Effector memory CD4-positive, alpha-beta T cell (primary cell): ENCODE results near the gene RBMS3.

ENCODE experiments used
- DNase-seq, 3 donors: peaks; one replicate each; pipeline ENCODE4 v3.0.0-alpha.2; 2020
- H3K27ac ChIP-seq: 2 replicates; pipeline ENCODE4 v1.7.0; 2013; ENCODE audit warnings: mild to moderate bottlenecking, low read length, moderate library complexity; ENCODE audit not compliant: insufficient read depth, poor library complexity, severe bottlenecking
- H3K27me3 ChIP-seq: replicated peaks from 2 replicates; pipeline ENCODE4 v1.7.0; 2013; ENCODE audit warnings: mild to moderate bottlenecking, low read length; ENCODE audit not compliant: insufficient read depth, control insufficient read depth, poor library complexity, severe bottlenecking
- H3K36me3 ChIP-seq: 2 replicates; pipeline ENCODE4 v1.7.0; 2013; ENCODE audit warnings: mild to moderate bottlenecking, low read length, moderate library complexity; ENCODE audit not compliant: control insufficient read depth, insufficient read depth
- H3K4me1 ChIP-seq: 2 replicates; pipeline ENCODE4 v1.7.0; 2013; ENCODE audit warnings: low read length, mild to moderate bottlenecking; ENCODE audit not compliant: control insufficient read depth, insufficient read depth, poor library complexity, severe bottlenecking
- H3K4me3 ChIP-seq: 2 replicates; pipeline ENCODE4 v1.7.0; 2013; ENCODE audit warnings: low read length, low read depth, mild to moderate bottlenecking; ENCODE audit not compliant: insufficient read depth, poor library complexity, severe bottlenecking
- H3K9me3 ChIP-seq: 2 replicates; pipeline ENCODE4 v1.7.0; 2013; ENCODE audit warnings: mild to moderate bottlenecking, low read length, moderate library complexity; ENCODE audit not compliant: control insufficient read depth

RBMS3 gene

DNA sequence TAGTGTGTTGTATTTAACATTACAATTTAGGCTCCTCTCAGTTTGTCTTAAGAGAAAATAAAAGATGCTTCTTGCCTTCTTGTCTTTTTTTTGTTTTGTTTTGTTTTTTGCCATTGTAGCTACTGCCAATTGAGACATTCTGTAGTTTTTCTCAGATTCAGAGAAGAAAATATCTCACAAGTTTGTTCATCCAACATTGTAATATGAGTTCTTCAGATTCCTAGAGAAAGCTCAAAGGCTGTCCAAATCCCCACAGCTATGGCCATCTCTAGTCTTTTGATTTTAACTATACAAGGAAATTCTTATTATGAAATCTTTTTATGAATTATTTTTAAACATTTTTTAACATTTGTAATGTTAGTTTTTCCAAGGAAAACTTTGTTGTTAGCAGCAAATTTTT lies 264.7 kb downstream of the RBMS3 start:
- Histone ChIP-seq H3K4me1 (no peaks in the 10 kb centered on the region), H3K27me3 (no peaks in the 10 kb centered on the region), H3K9me3 (no peaks in the 10 kb centered on the region), H3K27ac (no peak overlapping the region), H3K36me3 (no peaks in the 10 kb centered on the region), H3K4me3 (no peak overlapping the region)
- DNase-seq = no peak

DNA sequence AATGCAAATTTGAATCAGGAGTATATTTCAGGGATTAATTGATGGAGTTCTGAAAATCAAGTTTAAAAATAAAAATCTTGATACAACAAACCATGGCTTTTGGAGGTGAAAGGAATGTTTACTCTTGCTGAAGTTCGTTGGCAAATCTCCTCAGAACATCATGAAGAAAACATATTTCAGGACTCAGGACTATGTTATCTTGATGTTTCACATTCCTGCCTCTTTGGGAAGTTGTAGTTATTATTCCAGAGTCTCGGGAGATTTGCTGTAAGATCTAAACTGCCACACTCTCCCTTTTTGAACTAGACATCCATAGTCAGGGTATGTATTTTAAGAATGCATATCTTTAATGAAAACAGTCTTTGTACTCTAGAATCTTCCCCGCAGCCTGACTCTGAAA lies 271.2 kb downstream of the RBMS3 start:
- Histone ChIP-seq H3K4me1 (no peaks in the 10 kb centered on the region), H3K27me3 (no peaks in the 10 kb centered on the region), H3K9me3 (no peaks in the 10 kb centered on the region), H3K36me3 (no peaks in the 10 kb centered on the region), H3K27ac (no peak overlapping the region), H3K4me3 (no peak overlapping the region)
- DNase-seq = no peak

DNA sequence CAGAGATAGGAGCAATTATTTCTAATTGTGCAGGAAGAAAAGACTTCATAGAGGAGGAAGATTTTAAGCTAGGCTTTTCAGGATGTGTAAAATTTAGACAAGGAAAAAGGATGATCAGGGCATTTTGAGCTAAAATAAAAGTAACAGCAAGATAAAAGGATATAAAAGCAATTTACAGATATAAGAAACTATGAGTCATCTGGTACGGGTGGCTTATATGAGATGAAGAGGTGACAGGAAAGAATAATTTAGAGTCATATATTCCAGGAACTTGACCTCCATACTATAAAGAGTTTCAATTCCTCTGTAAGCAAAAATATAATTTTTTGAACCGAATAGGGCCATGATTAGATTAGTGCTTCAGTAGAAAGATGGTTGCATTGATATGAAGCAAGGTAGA lies 273.7 kb downstream of the RBMS3 start:
- Histone ChIP-seq H3K27me3 (no peaks in the 10 kb centered on the region), H3K4me3 (no peak overlapping the region), H3K27ac (no peak overlapping the region), H3K36me3 (no peaks in the 10 kb centered on the region), H3K4me1 (no peaks in the 10 kb centered on the region), H3K9me3 (no peaks in the 10 kb centered on the region)
- no peak for DNase-seq

DNA sequence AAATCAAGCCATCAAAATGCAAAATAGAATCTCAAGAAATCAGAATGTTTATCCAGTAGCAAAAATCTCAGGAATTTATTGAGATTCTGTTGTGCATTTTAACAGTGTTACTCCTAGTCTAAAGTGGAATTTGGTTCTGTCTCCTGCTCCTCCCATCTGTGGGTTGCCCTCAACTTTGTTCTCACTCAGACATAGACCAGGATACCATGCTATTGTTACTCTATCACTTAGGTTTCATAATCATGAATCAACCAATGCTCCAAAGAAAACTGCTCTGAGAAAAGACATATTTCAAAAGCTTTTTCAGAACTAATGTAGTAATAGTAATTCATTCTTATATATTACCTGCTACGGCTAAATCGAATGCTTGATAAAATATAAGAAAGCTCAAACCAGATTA lies 274.7 kb downstream of the RBMS3 start:
- no peak overlapping the region for H3K4me3 ChIP-seq
- DNase-seq = no peak

DNA sequence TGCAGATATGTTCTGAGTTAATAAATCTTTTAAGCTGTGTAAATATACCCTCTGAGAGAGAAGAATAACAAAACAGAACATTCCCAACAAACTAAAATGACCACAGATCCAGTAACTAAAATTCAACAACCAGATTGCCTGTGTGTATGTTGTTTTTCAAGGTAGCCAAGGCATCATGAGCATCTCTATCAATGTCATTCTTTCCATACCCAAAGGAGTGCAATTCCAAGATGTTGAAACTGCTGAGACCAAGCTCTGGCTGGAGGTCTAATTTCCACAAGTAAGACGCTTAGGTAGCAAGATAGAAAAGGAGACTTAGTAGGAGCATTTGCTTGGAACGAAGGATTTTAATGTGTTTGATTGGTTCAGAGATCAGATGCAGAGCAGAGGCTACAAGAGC lies 276.3 kb downstream of the RBMS3 start:
- no peaks in the 10 kb centered on the region for H3K9me3 ChIP-seq
- H3K36me3 ChIP-seq = no peaks in the 10 kb centered on the region
- no peak overlapping the region for H3K4me3 ChIP-seq
- no peaks in the 10 kb centered on the region for H3K27me3 ChIP-seq
- H3K27ac ChIP-seq = no peak overlapping the region
- DNase-seq = no peak
- no peaks in the 10 kb centered on the region for H3K4me1 ChIP-seq

More for the DNA sequence above, 274.7 kb downstream of the RBMS3 start:
- Histone ChIP-seq H3K4me1 (no peaks in the 10 kb centered on the region), H3K27me3 (no peaks in the 10 kb centered on the region), H3K9me3 (no peaks in the 10 kb centered on the region), H3K27ac (no peak overlapping the region), H3K36me3 (no peaks in the 10 kb centered on the region)

DNA sequence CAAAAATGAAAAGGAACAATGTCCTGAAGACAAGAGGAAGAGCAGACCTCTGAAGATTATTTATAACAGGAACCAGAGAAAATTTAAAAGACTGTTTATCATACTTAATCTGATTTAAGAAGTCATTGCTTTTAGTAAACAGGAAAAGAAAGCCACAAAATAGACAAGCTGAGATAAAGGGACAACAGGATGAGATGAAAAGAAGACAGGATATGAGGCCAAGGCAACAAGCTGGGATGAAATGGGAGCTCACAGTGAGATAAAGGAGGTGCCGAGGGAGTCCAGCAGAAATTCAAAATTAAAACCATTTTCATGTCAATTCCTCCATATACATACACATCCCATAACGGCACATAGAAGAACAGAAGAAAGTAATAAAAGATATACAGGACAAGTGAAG lies 277.0 kb downstream of the RBMS3 start:
- H3K27me3 ChIP-seq = no peaks in the 10 kb centered on the region
- H3K9me3 ChIP-seq = no peaks in the 10 kb centered on the region
- no peaks in the 10 kb centered on the region for H3K36me3 ChIP-seq
- no peaks in the 10 kb centered on the region for H3K4me1 ChIP-seq
- H3K4me3 ChIP-seq = no peak overlapping the region
- DNase-seq = no peak
- H3K27ac ChIP-seq = no peak overlapping the region

DNA sequence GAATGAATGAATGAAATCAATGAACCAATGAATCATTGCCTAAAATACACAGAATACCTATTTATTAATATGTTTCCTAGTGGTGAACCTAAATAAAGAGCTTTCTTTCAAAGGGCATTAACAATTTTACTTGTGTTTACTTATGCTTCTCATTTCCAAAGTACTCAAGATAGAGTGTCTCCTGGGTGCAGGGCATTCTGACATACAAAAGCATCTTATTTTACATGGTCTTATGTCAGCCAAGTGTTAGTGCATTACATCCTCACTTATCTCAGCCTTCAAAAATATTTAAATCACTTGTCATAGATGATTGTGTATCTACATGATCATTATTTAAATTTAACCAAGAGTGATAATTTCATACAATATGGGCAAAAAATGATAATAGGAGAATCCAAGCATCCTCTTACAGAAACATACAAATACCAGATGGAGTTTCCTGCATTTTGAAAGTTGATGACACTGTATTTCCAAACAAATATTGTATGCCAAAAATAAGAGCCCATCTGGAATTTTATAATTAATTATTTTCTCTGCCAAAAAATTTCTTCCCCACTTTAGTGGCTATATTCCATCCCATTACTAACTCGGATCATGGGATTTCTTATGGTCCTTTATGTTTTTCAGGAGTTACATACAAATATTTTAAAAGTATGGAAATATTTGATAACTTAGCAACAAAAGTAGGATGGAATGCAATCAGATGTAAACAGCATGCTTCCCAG lies 279.0 kb downstream of the RBMS3 start:
- Histone ChIP-seq H3K36me3 (no peaks in the 10 kb centered on the region), H3K27ac (no peak overlapping the region), H3K9me3 (no peaks in the 10 kb centered on the region), H3K4me3 (no peak overlapping the region), H3K4me1 (no peaks in the 10 kb centered on the region), H3K27me3 (no peaks in the 10 kb centered on the region)
- no peak for DNase-seq

DNA sequence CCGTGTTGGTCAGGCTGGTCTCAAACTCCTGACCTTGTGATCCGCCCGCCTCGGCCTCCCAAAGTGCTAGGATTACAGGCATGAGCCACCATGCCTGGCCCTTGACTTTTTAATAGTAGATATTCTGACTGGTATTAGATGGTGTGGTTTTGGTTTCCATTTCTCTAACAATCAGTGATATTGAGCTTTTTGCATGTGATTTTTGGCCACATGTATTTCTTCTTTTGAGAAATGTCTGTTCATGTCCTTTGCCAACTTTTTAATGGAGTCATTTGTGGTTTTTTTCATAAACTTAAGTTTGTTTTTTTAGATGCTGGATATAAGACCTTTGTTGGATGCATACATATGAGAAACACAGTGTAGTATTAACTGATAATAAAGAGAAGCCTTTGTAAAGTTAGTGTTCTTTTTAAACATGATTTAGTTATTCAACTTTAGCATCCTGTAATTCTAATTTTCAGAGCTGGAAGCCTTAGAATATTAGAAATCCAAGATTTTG lies 280.8 kb downstream of the RBMS3 start:
- H3K4me3 ChIP-seq = no peak overlapping the region
- H3K27me3 ChIP-seq = no peaks in the 10 kb centered on the region
- no peaks in the 10 kb centered on the region for H3K4me1 ChIP-seq
- no peak overlapping the region for H3K27ac ChIP-seq
- no peaks in the 10 kb centered on the region for H3K9me3 ChIP-seq
- no peaks in the 10 kb centered on the region for H3K36me3 ChIP-seq
- no peak for DNase-seq

DNA sequence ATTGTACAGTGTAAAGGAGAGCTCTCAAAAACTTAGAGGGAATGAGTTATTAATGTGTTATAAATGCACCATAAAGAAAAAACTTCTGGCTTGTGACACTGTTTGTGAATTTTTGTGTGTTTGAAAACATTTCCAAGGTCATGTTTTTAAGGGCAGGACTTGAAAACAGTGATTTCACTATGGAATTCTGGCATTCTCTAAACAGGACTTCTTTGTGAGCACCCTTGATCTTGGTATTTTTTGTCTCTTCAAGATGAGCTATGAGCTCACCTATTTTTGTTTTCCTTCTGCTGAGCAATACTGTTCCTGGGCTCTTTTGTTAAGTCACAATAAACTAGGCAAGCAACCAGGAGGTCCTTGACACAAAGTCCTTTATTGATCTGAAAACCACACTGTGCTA lies 284.4 kb downstream of the RBMS3 start:
- Histone ChIP-seq H3K9me3 (no peaks in the 10 kb centered on the region), H3K4me1 (no peaks in the 10 kb centered on the region), H3K27me3 (no peaks in the 10 kb centered on the region), H3K36me3 (no peaks in the 10 kb centered on the region), H3K4me3 (no peak overlapping the region), H3K27ac (no peak overlapping the region)
- no peak for DNase-seq

DNA sequence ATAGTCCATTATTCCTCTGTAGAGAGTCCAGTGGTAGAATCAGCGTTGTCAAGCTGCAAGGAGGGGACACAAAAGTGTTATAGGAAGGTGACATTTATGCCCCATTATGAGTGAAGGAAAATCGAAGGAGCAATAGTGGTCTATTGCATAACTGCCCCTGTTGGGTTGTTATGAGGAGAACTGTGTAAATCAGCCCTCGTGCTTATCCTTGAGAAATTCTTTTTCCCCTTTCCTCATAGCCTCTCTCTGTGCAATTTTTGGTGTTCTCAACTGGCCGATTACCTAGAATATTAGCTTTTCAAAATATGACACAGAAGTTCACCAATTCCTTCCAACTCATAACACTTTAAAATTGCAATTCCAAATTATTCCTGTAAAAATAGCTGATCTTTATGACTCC lies 286.6 kb downstream of the RBMS3 start:
- no peaks in the 10 kb centered on the region for H3K9me3 ChIP-seq
- H3K4me1 ChIP-seq = no peaks in the 10 kb centered on the region
- no peak overlapping the region for H3K27ac ChIP-seq
- no peak for DNase-seq
- H3K4me3 ChIP-seq = no peak overlapping the region
- H3K36me3 ChIP-seq = no peaks in the 10 kb centered on the region
- no peaks in the 10 kb centered on the region for H3K27me3 ChIP-seq
